ENCODE results near the gene RYR1.

Gene RYR1

GRCh38 chr19:38443458-38443999 lies 10.0 kb downstream of the RYR1 start:
- no peaks in the 10 kb centered on the region for H3K27me3 ChIP-seq (ENCODE audit: control insufficient read depth, low read length)
- H3K9me3 ChIP-seq (ENCODE audit: control insufficient read depth, insufficient read depth, low read length): no peaks in the 10 kb centered on the region
- H3K36me3 ChIP-seq (ENCODE audit: control insufficient read depth, low read length): no peaks in the 10 kb centered on the region
- H4K20me1 ChIP-seq (ENCODE audit: control insufficient read depth, insufficient read depth, low read depth, low read length): no peaks in the 10 kb centered on the region
- H3K4me3 ChIP-seq (ENCODE audit: low read length): no peak overlapping the region
- no peaks in the 10 kb centered on the region for H3K9me2 ChIP-seq (replicated peaks; ENCODE audit: control insufficient read depth, low read length)
- H3K4me1 ChIP-seq (ENCODE audit: control insufficient read depth, low read length): no peaks in the 10 kb centered on the region
- H3K27ac ChIP-seq (ENCODE audit: low read depth, low read length): no peak overlapping the region
- no peak overlapping the region for H3K4me2 ChIP-seq (ENCODE audit: low read length)
- no peaks in the 10 kb centered on the region for H3F3A ChIP-seq (ENCODE audit: control insufficient read depth, insufficient read depth)
- H3K79me2 ChIP-seq (ENCODE audit: control insufficient read depth, low read length): no peaks in the 10 kb centered on the region
- no peak for TF ChIP-seq EZH2phosphoT487 (IDR thresholded peaks at IDR 0.05; ENCODE audit: borderline replicate concordance, low read length)
- TF ChIP-seq CTCF (IDR thresholded peaks at IDR 0.05; ENCODE audit: low read depth, low read length, poor library complexity, severe bottlenecking): no peak

- H4K20me1 ChIP-seq (ENCODE audit: control insufficient read depth, insufficient read depth, low read depth, low read length): no peaks in the 10 kb centered on the region
- no peaks in the 10 kb centered on the region for H3F3A ChIP-seq (ENCODE audit: control insufficient read depth, insufficient read depth)
- no peak overlapping the region for H3K4me2 ChIP-seq (ENCODE audit: low read length)
- no peak for TF ChIP-seq EZH2phosphoT487 (IDR thresholded peaks at IDR 0.05; ENCODE audit: borderline replicate concordance, low read length)
- TF ChIP-seq CTCF (IDR thresholded peaks at IDR 0.05; ENCODE audit: low read depth, low read length, poor library complexity, severe bottlenecking): no peak
- H3K4me3 ChIP-seq (ENCODE audit: low read length): no peak overlapping the region
- H3K79me2 ChIP-seq (ENCODE audit: control insufficient read depth, low read length): no peaks in the 10 kb centered on the region
- H3K4me1 ChIP-seq (ENCODE audit: control insufficient read depth, low read length): no peaks in the 10 kb centered on the region
- no peak overlapping the region for H3K27ac ChIP-seq (ENCODE audit: low read depth, low read length)
- no peaks in the 10 kb centered on the region for H3K9me3 ChIP-seq (ENCODE audit: control insufficient read depth, insufficient read depth, low read length)
- H3K36me3 ChIP-seq (ENCODE audit: control insufficient read depth, low read length): no peaks in the 10 kb centered on the region
- H3K27me3 ChIP-seq (ENCODE audit: control insufficient read depth, low read length): no peaks in the 10 kb centered on the region
- H3K9me2 ChIP-seq (replicated peaks; ENCODE audit: control insufficient read depth, low read length): no peaks in the 10 kb centered on the region
Observed at GRCh38 chr19:38444026-38444425, 10.5 kb downstream of the RYR1 start.

DNA sequence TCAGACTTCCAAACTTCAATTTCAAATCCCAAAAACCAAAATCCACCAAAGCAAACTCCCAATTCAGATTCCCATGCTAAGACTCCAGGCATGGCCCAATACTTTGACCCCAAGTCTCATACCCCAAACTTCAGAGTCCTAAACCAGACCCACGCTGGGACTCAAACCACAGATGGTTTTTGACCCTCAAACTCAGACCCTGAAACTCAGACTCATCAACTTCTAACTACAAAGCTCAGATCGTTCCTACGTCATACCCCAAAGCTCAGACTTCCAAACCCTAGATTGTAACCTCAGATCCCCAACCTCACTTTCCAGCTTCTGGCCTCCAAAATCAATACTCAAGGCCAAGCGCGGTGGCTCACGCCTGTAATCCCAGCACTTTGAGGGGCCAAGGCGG lies 11.9 kb downstream of the RYR1 start:
- Histone ChIP-seq H3K36me3 (ENCODE audit: control insufficient read depth, low read length) (no peaks in the 10 kb centered on the region), H3K27ac (ENCODE audit: low read depth, low read length) (no peak overlapping the region), H3K9me3 (ENCODE audit: control insufficient read depth, insufficient read depth, low read length) (no peaks in the 10 kb centered on the region), H3K79me2 (ENCODE audit: control insufficient read depth, low read length) (no peaks in the 10 kb centered on the region), H3K4me3 (ENCODE audit: low read length) (no peak overlapping the region), H4K20me1 (ENCODE audit: control insufficient read depth, insufficient read depth, low read depth, low read length) (no peaks in the 10 kb centered on the region), H3K27me3 (ENCODE audit: control insufficient read depth, low read length) (no peaks in the 10 kb centered on the region), H3K9me2 (replicated peaks; ENCODE audit: control insufficient read depth, low read length) (no peaks in the 10 kb centered on the region), H3K4me2 (ENCODE audit: low read length) (no peak overlapping the region), H3K4me1 (ENCODE audit: control insufficient read depth, low read length) (no peaks in the 10 kb centered on the region), H3F3A (ENCODE audit: control insufficient read depth, insufficient read depth) (no peaks in the 10 kb centered on the region)
- TF ChIP-seq EZH2phosphoT487 (IDR thresholded peaks at IDR 0.05; ENCODE audit: borderline replicate concordance, low read length) (no peak), CTCF (IDR thresholded peaks at IDR 0.05; ENCODE audit: low read depth, low read length, poor library complexity, severe bottlenecking) (no peak)
